ENCODE results near the gene FCHSD2. TPM values are rescaled to one million over a fixed set of nuclear protein-coding genes. Genes with fewer than 3 reads are reported as not detected.
A peak's percentile ranks its signal among the peaks of the same experiment; 100 is the strongest.

The FCHSD2 gene
- total and polyA plus RNA-seq, 4 donors: 7.6 to 18.7 (median 9.9) TPM

GRCh38 chr11:73145986-73146575, 4.0 kb upstream of the FCHSD2 start:
- 95% methylated on average over 6 of the region's 6 CpGs for WGBS
- TF ChIP-seq RXRA (IDR thresholded peaks at IDR 0.05) (no peak), YY1 (IDR thresholded peaks at IDR 0.05) (no peak), HNF4G (IDR thresholded peaks at IDR 0.05) (no peak)
- DNase-seq (ENCODE audit: low spot score): no peak
- H3K9me3 ChIP-seq (ENCODE audit: control insufficient read depth in 4 of 4, low read length in 3 of 4): no peaks in the 10 kb centered on the region
- no peak overlapping the region for H3K27ac ChIP-seq (ENCODE audit: low read depth in 1 of 2, low read length in 2 of 2)
- peaks cover 8 to 33% (median 22%) of the 10 kb centered on the region in 4 donors for H3K4me1 ChIP-seq (ENCODE audit: control insufficient read depth in 4 of 4, insufficient read depth in 4 of 4, low read length in 3 of 4)
- no peaks in the 10 kb centered on the region for H3K36me3 ChIP-seq (ENCODE audit: control insufficient read depth in 4 of 4, insufficient read depth in 3 of 4, low read depth in 1 of 4, low read length in 3 of 4)
- H3K27me3 ChIP-seq (ENCODE audit: control insufficient read depth in 4 of 4, insufficient read depth in 4 of 4, low read length in 3 of 4): no peaks in the 10 kb centered on the region
- no peak overlapping the region for H3K4me3 ChIP-seq (ENCODE audit: low read depth in 1 of 3, low read length in 3 of 3)
- no peak overlapping the region for H3K9ac ChIP-seq (ENCODE audit: low read depth in 1 of 2, low read length in 2 of 2)

DNA sequence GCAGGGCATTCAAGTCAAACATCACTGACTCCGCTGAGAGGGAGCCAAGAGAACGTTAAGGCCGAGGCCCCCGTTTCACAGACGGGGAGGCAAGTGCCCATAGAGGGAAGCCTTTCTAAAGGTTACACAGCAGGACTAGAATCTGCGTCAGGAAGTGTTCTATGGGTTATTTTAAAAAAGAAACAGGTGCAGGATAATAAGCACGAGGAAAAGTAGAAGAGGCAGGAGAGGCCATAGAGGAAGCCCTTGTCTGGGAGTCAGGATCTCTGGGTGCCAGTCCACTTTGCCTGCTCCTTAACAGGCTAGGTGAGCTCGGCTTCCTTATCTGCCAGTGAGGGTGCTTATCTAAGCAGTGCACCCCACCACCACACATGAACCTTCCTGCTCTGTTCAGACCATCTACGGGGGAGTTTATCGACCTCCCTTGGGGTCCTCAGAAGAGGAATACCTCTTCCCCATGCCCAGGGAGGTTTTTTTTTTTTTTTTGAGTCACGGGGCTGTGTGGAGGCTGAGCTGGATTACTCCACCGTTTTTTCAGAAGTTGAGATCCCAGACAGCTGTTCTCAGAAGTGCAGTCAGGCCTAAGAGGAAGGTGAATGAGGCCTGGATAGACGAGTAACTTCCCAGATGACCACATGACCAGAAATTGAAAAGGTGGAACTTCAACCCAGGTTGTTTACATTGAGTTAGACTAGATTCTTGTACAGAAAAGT, 1.2 kb upstream of the FCHSD2 start:
- Histone ChIP-seq H3K27ac (ENCODE audit: low read depth in 1 of 2, low read length in 2 of 2) (peak overlapping the region; percentile 99), H3K4me3 (ENCODE audit: low read depth in 1 of 3, low read length in 3 of 3) (peak overlapping the region; percentile 61 to 89 (median 80)), H3K9ac (ENCODE audit: low read depth in 1 of 2, low read length in 2 of 2) (peak overlapping the region; percentile 22 to 49), H3K4me1 (ENCODE audit: control insufficient read depth in 4 of 4, insufficient read depth in 4 of 4, low read length in 3 of 4) (peaks cover 15 to 52% (median 42%) of the 10 kb centered on the region in 4 donors), H3K27me3 (ENCODE audit: control insufficient read depth in 4 of 4, insufficient read depth in 4 of 4, low read length in 3 of 4) (no peaks in the 10 kb centered on the region), H3K36me3 (ENCODE audit: control insufficient read depth in 4 of 4, insufficient read depth in 3 of 4, low read depth in 1 of 4, low read length in 3 of 4) (no peaks in the 10 kb centered on the region), H3K9me3 (ENCODE audit: control insufficient read depth in 4 of 4, low read length in 3 of 4) (no peaks in the 10 kb centered on the region)
- TF ChIP-seq RXRA (IDR thresholded peaks at IDR 0.05) (no peak), HNF4G (IDR thresholded peaks at IDR 0.05) (no peak), GABPA (IDR thresholded peaks at IDR 0.05 in 1 of 2, conservative IDR thresholded peaks at IDR 0.05 in 1 of 2) (no peak), HNF4A (conservative IDR thresholded peaks at IDR 0.05) (peak; percentile 23 to 32), TAF1 (conservative IDR thresholded peaks at IDR 0.05) (no peak), EGR1 (IDR thresholded peaks at IDR 0.05; ENCODE audit: low read depth in 2 of 2) (no peak), SP1 (IDR thresholded peaks at IDR 0.05) (no peak), FOXA1 (IDR thresholded peaks at IDR 0.05) (no peak), NR2F2 (IDR thresholded peaks at IDR 0.05) (no peak), YY1 (IDR thresholded peaks at IDR 0.05) (peak; percentile 8), FOXA2 (IDR thresholded peaks at IDR 0.05) (peak; percentile 60)
- TF ChIP-seq, protein P1, sequence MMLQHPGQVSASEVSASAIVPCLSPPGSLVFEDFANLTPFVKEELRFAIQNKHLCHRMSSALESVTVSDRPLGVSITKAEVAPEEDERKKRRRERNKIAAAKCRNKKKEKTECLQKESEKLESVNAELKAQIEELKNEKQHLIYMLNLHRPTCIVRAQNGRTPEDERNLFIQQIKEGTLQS (IDR thresholded peaks at IDR 0.05): no peak
- DNase-seq (ENCODE audit: low spot score): peak; percentile 53
- 21% methylated on average over 13 of the region's 13 CpGs for WGBS

- H3K4me3 ChIP-seq (ENCODE audit: low read depth in 1 of 3, low read length in 3 of 3): peak overlapping the region; percentile 74 to 89 (median 80)
- H3K36me3 ChIP-seq (ENCODE audit: control insufficient read depth in 4 of 4, insufficient read depth in 3 of 4, low read depth in 1 of 4, low read length in 3 of 4): no peaks in the 10 kb centered on the region
- peak; percentile 72 for DNase-seq (ENCODE audit: low spot score)
- no peak for TF ChIP-seq REST (IDR thresholded peaks at IDR 0.05)
- TF ChIP-seq, protein P2, sequence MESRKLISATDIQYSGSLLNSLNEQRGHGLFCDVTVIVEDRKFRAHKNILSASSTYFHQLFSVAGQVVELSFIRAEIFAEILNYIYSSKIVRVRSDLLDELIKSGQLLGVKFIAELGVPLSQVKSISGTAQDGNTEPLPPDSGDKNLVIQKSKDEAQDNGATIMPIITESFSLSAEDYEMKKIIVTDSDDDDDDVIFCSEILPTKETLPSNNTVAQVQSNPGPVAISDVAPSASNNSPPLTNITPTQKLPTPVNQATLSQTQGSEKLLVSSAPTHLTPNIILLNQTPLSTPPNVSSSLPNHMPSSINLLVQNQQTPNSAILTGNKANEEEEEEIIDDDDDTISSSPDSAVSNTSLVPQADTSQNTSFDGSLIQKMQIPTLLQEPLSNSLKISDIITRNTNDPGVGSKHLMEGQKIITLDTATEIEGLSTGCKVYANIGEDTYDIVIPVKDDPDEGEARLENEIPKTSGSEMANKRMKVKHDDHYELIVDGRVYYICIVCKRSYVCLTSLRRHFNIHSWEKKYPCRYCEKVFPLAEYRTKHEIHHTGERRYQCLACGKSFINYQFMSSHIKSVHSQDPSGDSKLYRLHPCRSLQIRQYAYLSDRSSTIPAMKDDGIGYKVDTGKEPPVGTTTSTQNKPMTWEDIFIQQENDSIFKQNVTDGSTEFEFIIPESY (IDR thresholded peaks at IDR 0.05): no peak
- H3K9ac ChIP-seq (ENCODE audit: low read depth in 1 of 2, low read length in 2 of 2): peak overlapping the region; percentile 73 to 95
- peak overlapping the region; percentile 99 for H3K27ac ChIP-seq (ENCODE audit: low read depth in 1 of 2, low read length in 2 of 2)
- no peaks in the 10 kb centered on the region for H3K9me3 ChIP-seq (ENCODE audit: control insufficient read depth in 4 of 4, low read length in 3 of 4)
- whole genome bisulfite sequencing: under 1% methylated on average over 71 of the region's 71 CpGs
- H3K4me1 ChIP-seq (ENCODE audit: control insufficient read depth in 4 of 4, insufficient read depth in 4 of 4, low read length in 3 of 4): peaks cover 16 to 58% (median 45%) of the 10 kb centered on the region in 4 donors
- no peaks in the 10 kb centered on the region for H3K27me3 ChIP-seq (ENCODE audit: control insufficient read depth in 4 of 4, insufficient read depth in 4 of 4, low read length in 3 of 4)
These were observed 600 bp downstream of the FCHSD2 start for GRCh38 chr11:73141309-73142127.

Data from liver (tissue), 9 donors.